ENCODE data around the gene HSPA12B.

HSPA12B gene

DNA sequence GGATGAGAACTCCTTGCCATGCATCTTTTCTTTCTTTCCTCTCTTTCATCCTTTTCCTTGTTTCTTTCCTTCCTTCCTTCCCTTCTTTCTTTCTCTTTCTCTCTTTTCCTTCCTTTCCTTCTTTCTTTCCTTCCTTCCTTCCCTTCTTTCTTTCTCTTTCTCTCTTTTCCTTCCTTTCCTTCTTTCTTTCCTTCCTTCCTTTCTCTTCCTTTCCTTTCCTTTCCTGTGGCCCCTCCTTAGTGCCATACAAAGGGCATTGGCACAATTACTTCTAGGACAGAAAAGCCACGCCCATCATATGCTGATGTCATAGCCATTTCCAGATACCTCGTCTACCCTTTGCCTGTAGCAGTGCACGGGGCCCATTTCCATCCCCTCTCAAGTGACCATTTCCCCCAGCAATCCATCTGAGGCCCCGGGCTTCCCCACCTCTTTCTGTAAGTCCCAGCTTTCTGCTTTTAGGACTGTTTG, 56.2 kb downstream of the HSPA12B start (continued):
- TF ChIP-seq GFI1B (tag by site-specific recombination; IDR thresholded peaks at IDR 0.05): no peak
- TF ChIP-seq ZNF140 (tag by site-specific recombination; IDR thresholded peaks at IDR 0.05): no peak
- no peak for TF ChIP-seq ZXDB (tag by site-specific recombination; IDR thresholded peaks at IDR 0.05)
- TF ChIP-seq ZNF501 (tag by site-specific recombination; IDR thresholded peaks at IDR 0.05): no peak
- TF ChIP-seq EGR2 (tag by site-specific recombination; IDR thresholded peaks at IDR 0.05; ENCODE audit: low read depth): no peak
- TF ChIP-seq ZNF596 (tag by site-specific recombination; IDR thresholded peaks at IDR 0.05): no peak
- TF ChIP-seq ZNF248 (tag by site-specific recombination; IDR thresholded peaks at IDR 0.05): no peak
- TF ChIP-seq ZNF510 (tag by site-specific recombination; IDR thresholded peaks at IDR 0.05; ENCODE audit: insufficient replicate concordance): no peak
- TF ChIP-seq, protein P1, sequence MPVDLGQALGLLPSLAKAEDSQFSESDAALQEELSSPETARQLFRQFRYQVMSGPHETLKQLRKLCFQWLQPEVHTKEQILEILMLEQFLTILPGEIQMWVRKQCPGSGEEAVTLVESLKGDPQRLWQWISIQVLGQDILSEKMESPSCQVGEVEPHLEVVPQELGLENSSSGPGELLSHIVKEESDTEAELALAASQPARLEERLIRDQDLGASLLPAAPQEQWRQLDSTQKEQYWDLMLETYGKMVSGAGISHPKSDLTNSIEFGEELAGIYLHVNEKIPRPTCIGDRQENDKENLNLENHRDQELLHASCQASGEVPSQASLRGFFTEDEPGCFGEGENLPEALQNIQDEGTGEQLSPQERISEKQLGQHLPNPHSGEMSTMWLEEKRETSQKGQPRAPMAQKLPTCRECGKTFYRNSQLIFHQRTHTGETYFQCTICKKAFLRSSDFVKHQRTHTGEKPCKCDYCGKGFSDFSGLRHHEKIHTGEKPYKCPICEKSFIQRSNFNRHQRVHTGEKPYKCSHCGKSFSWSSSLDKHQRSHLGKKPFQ (tag by site-specific recombination; IDR thresholded peaks at IDR 0.05): no peak
- TF ChIP-seq ZBTB48 (tag by site-specific recombination; IDR thresholded peaks at IDR 0.05): no peak
- TF ChIP-seq IKZF3 (tag by site-specific recombination; IDR thresholded peaks at IDR 0.05): no peak
- TF ChIP-seq SP3 (tag by site-specific recombination; IDR thresholded peaks at IDR 0.05): peak; percentile 64
- TF ChIP-seq MEIS1 (CRISPR knock-in tag; IDR thresholded peaks at IDR 0.05; ENCODE audit: borderline replicate concordance): no peak
- TF ChIP-seq ZNF223 (tag by site-specific recombination; IDR thresholded peaks at IDR 0.05): no peak
- TF ChIP-seq ZNF707 (tag by site-specific recombination; IDR thresholded peaks at IDR 0.05): no peak
- 0 out of 2 replicates have a peak, but pooled peaks have one; percentile 22 for TF ChIP-seq BCL11A (tag by site-specific recombination; IDR thresholded peaks at IDR 0.05; ENCODE audit: low read depth)
- TF ChIP-seq, protein P2, sequence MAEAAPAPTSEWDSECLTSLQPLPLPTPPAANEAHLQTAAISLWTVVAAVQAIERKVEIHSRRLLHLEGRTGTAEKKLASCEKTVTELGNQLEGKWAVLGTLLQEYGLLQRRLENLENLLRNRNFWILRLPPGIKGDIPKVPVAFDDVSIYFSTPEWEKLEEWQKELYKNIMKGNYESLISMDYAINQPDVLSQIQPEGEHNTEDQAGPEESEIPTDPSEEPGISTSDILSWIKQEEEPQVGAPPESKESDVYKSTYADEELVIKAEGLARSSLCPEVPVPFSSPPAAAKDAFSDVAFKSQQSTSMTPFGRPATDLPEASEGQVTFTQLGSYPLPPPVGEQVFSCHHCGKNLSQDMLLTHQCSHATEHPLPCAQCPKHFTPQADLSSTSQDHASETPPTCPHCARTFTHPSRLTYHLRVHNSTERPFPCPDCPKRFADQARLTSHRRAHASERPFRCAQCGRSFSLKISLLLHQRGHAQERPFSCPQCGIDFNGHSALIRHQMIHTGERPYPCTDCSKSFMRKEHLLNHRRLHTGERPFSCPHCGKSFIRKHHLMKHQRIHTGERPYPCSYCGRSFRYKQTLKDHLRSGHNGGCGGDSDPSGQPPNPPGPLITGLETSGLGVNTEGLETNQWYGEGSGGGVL (tag by site-specific recombination; IDR thresholded peaks at IDR 0.05): peak; percentile 32
- TF ChIP-seq, protein P3, sequence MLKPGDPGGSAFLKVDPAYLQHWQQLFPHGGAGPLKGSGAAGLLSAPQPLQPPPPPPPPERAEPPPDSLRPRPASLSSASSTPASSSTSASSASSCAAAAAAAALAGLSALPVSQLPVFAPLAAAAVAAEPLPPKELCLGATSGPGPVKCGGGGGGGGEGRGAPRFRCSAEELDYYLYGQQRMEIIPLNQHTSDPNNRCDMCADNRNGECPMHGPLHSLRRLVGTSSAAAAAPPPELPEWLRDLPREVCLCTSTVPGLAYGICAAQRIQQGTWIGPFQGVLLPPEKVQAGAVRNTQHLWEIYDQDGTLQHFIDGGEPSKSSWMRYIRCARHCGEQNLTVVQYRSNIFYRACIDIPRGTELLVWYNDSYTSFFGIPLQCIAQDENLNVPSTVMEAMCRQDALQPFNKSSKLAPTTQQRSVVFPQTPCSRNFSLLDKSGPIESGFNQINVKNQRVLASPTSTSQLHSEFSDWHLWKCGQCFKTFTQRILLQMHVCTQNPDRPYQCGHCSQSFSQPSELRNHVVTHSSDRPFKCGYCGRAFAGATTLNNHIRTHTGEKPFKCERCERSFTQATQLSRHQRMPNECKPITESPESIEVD (tag by site-specific recombination; IDR thresholded peaks at IDR 0.05): no peak
- no peak for TF ChIP-seq TCF7L2 (IDR thresholded peaks at IDR 0.05; ENCODE audit: borderline replicate concordance, low read depth, low read length)
- peak; percentile 99 for TF ChIP-seq PRDM1 (tag by site-specific recombination; IDR thresholded peaks at IDR 0.05)
- TF ChIP-seq ZNF473 (tag by site-specific recombination; IDR thresholded peaks at IDR 0.05): no peak
- TF ChIP-seq, protein P4, sequence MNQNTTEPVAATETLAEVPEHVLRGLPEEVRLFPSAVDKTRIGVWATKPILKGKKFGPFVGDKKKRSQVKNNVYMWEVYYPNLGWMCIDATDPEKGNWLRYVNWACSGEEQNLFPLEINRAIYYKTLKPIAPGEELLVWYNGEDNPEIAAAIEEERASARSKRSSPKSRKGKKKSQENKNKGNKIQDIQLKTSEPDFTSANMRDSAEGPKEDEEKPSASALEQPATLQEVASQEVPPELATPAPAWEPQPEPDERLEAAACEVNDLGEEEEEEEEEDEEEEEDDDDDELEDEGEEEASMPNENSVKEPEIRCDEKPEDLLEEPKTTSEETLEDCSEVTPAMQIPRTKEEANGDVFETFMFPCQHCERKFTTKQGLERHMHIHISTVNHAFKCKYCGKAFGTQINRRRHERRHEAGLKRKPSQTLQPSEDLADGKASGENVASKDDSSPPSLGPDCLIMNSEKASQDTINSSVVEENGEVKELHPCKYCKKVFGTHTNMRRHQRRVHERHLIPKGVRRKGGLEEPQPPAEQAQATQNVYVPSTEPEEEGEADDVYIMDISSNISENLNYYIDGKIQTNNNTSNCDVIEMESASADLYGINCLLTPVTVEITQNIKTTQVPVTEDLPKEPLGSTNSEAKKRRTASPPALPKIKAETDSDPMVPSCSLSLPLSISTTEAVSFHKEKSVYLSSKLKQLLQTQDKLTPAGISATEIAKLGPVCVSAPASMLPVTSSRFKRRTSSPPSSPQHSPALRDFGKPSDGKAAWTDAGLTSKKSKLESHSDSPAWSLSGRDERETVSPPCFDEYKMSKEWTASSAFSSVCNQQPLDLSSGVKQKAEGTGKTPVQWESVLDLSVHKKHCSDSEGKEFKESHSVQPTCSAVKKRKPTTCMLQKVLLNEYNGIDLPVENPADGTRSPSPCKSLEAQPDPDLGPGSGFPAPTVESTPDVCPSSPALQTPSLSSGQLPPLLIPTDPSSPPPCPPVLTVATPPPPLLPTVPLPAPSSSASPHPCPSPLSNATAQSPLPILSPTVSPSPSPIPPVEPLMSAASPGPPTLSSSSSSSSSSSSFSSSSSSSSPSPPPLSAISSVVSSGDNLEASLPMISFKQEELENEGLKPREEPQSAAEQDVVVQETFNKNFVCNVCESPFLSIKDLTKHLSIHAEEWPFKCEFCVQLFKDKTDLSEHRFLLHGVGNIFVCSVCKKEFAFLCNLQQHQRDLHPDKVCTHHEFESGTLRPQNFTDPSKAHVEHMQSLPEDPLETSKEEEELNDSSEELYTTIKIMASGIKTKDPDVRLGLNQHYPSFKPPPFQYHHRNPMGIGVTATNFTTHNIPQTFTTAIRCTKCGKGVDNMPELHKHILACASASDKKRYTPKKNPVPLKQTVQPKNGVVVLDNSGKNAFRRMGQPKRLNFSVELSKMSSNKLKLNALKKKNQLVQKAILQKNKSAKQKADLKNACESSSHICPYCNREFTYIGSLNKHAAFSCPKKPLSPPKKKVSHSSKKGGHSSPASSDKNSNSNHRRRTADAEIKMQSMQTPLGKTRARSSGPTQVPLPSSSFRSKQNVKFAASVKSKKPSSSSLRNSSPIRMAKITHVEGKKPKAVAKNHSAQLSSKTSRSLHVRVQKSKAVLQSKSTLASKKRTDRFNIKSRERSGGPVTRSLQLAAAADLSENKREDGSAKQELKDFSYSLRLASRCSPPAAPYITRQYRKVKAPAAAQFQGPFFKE (tag by site-specific recombination; IDR thresholded peaks at IDR 0.05; ENCODE audit: borderline replicate concordance): no peak
- TF ChIP-seq, protein P5, sequence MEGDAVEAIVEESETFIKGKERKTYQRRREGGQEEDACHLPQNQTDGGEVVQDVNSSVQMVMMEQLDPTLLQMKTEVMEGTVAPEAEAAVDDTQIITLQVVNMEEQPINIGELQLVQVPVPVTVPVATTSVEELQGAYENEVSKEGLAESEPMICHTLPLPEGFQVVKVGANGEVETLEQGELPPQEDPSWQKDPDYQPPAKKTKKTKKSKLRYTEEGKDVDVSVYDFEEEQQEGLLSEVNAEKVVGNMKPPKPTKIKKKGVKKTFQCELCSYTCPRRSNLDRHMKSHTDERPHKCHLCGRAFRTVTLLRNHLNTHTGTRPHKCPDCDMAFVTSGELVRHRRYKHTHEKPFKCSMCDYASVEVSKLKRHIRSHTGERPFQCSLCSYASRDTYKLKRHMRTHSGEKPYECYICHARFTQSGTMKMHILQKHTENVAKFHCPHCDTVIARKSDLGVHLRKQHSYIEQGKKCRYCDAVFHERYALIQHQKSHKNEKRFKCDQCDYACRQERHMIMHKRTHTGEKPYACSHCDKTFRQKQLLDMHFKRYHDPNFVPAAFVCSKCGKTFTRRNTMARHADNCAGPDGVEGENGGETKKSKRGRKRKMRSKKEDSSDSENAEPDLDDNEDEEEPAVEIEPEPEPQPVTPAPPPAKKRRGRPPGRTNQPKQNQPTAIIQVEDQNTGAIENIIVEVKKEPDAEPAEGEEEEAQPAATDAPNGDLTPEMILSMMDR (tag by site-specific recombination; IDR thresholded peaks at IDR 0.05): no peak
- TF ChIP-seq ZNF585B (tag by site-specific recombination; IDR thresholded peaks at IDR 0.05): no peak
- TF ChIP-seq, protein P6, sequence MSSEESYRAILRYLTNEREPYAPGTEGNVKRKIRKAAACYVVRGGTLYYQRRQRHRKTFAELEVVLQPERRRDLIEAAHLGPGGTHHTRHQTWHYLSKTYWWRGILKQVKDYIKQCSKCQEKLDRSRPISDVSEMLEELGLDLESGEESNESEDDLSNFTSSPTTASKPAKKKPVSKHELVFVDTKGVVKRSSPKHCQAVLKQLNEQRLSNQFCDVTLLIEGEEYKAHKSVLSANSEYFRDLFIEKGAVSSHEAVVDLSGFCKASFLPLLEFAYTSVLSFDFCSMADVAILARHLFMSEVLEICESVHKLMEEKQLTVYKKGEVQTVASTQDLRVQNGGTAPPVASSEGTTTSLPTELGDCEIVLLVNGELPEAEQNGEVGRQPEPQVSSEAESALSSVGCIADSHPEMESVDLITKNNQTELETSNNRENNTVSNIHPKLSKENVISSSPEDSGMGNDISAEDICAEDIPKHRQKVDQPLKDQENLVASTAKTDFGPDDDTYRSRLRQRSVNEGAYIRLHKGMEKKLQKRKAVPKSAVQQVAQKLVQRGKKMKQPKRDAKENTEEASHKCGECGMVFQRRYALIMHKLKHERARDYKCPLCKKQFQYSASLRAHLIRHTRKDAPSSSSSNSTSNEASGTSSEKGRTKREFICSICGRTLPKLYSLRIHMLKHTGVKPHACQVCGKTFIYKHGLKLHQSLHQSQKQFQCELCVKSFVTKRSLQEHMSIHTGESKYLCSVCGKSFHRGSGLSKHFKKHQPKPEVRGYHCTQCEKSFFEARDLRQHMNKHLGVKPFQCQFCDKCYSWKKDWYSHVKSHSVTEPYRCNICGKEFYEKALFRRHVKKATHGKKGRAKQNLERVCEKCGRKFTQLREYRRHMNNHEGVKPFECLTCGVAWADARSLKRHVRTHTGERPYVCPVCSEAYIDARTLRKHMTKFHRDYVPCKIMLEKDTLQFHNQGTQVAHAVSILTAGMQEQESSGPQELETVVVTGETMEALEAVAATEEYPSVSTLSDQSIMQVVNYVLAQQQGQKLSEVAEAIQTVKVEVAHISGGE (tag by site-specific recombination; conservative IDR thresholded peaks at IDR 0.05; ENCODE audit: low read depth): no peak
